Activated T-helper 1 cell treated with anti-CD3 and anti-CD28 coated beads, Interleukin-2, amount 50 U/mL, for 16 hours (primary cell): ENCODE measurements around the gene PCDH8.

Experiments used
- DNase-seq, 2 donors: peaks; one replicate each; pipeline ENCODE4 v3.0.0-alpha.2; 2020; ENCODE audit warnings: low read depth in 1 of 2, low spot score in 1 of 2

Gene PCDH8, protein sequence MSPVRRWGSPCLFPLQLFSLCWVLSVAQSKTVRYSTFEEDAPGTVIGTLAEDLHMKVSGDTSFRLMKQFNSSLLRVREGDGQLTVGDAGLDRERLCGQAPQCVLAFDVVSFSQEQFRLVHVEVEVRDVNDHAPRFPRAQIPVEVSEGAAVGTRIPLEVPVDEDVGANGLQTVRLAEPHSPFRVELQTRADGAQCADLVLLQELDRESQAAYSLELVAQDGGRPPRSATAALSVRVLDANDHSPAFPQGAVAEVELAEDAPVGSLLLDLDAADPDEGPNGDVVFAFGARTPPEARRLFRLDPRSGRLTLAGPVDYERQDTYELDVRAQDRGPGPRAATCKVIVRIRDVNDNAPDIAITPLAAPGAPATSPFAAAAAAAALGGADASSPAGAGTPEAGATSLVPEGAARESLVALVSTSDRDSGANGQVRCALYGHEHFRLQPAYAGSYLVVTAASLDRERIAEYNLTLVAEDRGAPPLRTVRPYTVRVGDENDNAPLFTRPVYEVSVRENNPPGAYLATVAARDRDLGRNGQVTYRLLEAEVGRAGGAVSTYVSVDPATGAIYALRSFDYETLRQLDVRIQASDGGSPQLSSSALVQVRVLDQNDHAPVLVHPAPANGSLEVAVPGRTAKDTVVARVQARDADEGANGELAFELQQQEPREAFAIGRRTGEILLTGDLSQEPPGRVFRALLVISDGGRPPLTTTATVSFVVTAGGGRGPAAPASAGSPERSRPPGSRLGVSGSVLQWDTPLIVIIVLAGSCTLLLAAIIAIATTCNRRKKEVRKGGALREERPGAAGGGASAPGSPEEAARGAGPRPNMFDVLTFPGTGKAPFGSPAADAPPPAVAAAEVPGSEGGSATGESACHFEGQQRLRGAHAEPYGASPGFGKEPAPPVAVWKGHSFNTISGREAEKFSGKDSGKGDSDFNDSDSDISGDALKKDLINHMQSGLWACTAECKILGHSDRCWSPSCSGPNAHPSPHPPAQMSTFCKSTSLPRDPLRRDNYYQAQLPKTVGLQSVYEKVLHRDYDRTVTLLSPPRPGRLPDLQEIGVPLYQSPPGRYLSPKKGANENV

GRCh38 chr13:52848455-52849195, at the start of gene PCDH8:
Gene PCDH8 (minus strand): TSS chr13:52848640. CDS start chr13:52848436, 204 bp downstream.
- DNase-seq, result no peak

DNA sequence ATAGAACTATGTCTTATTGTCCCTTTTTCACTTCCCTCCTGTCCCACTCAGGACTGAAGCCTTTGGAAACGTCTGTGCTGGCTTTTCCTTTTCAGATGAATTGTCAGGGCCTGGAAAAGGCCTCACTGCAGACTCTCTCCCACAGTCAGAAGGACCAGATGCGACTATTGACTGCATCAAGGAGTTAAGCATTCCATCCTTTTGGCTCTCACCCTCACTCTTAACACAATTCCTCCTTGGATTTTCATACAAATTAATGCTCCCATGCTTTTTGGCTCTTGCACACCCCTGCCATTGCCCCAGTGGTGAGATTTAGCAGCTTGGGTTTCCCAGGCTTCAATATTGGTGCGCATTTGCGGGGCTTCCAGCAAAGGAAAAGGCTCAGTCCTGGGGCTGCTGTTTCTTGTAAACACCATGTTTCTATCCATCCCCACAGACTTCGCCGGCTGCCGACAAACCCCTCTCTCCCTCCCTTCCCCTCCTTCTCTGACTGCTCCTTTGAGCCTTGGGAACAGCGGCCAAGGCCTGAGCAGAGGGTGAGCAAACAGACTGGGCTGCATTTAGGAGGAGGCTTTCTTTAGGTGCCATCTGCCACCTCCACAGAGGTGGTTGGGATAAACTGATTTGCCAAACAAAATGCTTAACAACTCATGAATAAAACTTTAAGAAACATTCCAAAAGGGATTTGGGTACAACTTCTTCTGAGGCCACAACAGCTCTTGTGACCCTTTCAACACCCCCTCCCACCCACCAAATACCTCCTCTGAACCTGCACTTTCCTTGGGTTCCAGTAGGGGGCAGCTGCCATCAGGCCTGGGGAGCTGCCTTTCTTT, 48.6 kb upstream of the PCDH8 start:
- no peak for DNase-seq

DNA sequence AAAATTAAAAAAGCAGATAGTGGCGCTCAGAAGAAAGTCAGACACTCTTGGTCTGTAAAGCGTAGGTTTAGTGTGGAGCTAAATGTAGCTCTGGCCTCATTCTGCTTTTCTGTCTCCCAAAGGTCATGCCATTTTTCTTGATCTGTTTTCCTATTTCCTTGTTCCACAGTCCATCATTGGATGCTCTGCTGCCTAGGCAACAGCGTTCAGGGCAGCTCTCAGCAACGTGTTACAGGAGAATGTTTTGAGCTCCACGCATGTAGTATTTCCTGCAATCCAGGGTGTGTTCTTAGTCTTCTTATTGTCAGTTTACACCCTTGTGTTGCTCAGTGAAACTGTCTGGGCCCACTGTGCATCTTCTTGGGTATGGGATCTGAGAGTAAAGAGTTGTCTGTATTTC, 46.0 kb upstream of the PCDH8 start:
- DNase-seq, result no peak

GRCh38 chr13:52892925-52893324, 44.5 kb upstream of the PCDH8 start:
- DNase-seq, result no peak

GRCh38 chr13:52891706-52892105, 43.3 kb upstream of the PCDH8 start:
- DNase-seq, result no peak

DNA sequence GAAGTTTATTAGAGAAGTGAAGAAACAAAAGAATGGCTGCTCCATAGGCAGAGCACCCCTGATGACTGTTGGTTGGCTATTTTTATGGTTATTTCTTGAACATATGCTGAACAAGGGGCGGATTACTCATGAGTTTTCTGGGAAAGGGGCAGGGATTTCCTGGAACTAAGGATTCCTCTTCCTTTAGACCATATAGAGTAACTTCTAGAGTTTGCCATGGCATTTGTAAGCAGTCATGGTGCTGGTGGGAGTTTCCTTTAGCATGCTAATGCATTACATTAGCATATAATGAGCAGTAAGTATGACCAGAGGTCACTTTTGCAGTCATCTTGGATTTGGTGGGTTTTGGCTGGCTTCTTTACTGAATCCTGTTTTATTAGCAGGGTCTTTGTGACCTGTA, 38.7 kb upstream of the PCDH8 start:
- DNase-seq, result no peak

DNA sequence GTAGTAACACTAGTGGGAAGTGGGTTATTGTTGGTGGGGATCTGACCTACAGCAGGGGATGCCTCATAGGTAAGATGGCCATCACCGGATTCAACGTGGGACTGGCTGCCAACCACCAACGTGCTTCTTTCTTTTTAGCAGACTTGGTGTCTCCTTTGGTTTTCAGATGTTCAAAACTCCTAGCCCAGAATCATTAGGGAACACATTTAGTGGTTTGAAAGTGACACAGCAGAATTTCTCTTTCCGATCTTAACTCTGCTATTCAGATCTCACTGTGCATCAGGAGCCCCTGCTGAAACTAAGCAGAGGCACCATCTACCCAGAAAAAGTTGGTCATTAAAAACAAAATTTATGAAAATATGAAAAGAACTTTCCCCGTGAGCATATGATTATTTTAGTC, 36.7 kb upstream of the PCDH8 start:
- DNase-seq, result no peak

GRCh38 chr13:52884429-52885010, 36.1 kb upstream of the PCDH8 start:
- no peak for DNase-seq

DNA sequence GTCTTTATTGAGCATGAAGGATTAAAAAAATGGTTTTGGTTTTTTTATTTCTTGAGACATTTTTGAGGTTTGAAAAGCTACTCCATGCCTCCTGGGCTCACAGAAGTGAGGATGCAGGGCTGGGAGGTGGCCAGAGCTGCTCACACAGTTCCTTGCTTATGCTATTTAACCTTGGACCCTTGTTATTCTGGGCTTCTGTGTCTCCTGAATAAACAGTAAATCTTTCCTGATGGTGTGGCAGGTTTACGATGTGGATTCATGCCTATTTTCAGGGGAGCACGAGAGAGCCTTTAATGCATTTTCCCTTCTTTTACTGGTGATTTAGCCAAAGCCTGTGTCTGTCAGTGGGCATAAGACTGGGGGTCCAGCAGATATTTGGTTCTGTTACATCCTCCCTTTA, 34.3 kb upstream of the PCDH8 start:
- DNase-seq, result no peak

- DNase-seq, result no peak
Observed at GRCh38 chr13:52879950-52880741, 31.7 kb upstream of the PCDH8 start.

DNA sequence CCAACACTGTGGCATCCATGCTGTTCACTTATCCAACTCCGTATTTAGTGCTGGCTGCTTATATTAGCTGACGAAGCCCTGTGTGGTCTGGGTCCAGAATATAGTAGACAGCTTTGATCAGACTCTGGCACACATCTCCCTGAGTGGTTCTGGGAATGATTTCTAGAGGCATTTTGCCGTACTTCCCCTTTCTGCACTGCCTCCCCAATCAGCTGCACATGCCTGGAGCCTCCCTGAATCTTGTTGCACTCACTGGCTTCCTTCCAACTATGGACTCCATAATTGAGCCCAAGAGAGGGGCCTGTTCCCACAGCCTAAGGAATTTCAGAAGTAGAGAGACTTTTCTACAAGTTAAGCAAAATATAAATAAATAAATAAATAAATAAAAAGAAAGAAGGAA, 30.4 kb upstream of the PCDH8 start:
- no peak for DNase-seq

GRCh38 chr13:52870143-52870542, 21.7 kb upstream of the PCDH8 start:
- DNase-seq, result no peak

DNA sequence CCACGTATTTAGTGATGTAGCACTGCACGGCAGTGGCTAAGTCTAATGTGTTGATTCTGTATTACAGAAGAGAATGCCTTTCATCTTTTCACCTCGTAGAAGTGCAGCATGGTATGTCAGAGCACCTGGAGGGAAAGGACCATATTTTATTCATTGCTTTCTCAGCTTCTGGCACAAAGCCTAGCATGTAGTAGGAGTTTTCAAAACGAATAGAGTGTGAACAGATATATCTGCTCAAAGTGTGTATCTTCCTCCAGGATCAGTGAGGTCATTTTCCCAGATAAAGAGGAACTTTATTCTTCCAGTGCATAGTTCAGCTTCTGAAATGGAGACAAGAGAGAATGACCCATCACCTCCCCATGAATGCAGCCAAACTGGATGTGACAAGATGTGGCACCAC, 21.2 kb upstream of the PCDH8 start:
- DNase-seq, result no peak

- DNase-seq, result no peak
Observed at GRCh38 chr13:52869050-52869449, 20.6 kb upstream of the PCDH8 start.

DNA sequence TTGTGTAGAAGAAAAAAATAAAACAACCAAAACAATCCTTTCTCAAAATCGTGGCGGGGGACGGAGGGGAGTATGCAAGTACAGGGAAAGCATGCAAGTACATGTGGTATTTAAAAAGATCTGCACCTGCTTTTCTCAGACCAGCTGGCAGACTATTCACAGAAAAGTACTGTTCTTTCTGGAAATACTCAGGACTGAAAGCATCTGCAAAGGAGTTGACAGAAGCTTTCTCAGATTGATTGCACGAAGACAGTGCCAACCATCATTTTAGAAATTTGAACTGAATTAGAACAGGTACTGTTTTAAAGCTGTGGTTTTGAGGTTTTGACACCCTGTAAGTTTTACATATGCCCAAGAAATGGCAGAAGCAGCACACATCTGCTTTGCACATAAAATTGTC, 19.8 kb upstream of the PCDH8 start:
- DNase-seq, result no peak

- no peak for DNase-seq
Observed at GRCh38 chr13:52864941-52865340, 16.5 kb upstream of the PCDH8 start.

- DNase-seq, result no peak
Observed at GRCh38 chr13:52862358-52863206, 14.1 kb upstream of the PCDH8 start.

DNA sequence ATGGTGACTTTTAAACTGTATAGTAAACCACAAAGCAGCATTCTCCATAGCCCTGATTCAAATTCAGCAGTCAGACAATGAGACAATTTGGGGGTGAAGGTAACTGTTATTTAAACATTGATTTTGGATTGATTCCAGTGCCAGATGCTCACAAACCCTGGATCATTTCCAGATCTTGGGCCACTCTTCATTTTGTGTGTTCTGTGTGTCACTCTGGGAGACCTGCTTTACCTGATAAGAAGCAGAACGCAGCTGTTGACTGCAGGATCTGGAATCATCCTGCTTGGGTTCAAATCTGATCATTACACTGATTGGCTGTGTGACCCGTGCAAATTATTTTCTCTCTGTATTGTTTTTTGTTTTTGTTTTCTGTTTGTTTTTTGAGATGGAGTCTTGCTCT, 4.0 kb upstream of the PCDH8 start:
- no peak for DNase-seq
